Measurements from ENCODE around the gene NCOA3. TPM values are rescaled to one million over a fixed set of nuclear protein-coding genes. Genes with fewer than 3 reads are reported as not detected.

NCOA3 gene
- total RNA-seq, 2 experiments from 2014 or later, result 59.9 to 65.4 TPM

DNA sequence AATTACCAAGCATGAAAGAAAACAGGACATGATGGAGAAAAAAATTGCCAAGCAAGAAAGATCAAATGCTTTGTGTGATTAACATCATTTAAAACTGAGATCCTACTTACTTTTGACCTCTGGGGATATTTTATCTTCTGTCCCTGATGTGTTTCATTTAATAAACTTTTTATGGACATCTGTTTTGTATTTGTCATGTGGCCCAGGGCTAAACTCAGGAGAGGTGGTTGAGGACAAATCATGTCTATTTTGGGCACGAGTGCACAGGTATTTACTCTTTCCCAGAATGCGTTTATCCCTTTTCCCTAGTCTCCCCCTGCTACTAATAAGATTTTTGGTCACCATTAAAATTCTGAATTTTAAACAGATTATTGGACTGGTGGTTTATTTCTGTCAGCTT, 128.2 kb downstream of the NCOA3 start:
- no peaks in the 10 kb centered on the region for H3K4me1 Mint-ChIP-seq (ENCODE audit: low read depth)
- no peak overlapping the region for H3K4me3 ChIP-seq (ENCODE audit: low read length)
- TF ChIP-seq, protein P1, sequence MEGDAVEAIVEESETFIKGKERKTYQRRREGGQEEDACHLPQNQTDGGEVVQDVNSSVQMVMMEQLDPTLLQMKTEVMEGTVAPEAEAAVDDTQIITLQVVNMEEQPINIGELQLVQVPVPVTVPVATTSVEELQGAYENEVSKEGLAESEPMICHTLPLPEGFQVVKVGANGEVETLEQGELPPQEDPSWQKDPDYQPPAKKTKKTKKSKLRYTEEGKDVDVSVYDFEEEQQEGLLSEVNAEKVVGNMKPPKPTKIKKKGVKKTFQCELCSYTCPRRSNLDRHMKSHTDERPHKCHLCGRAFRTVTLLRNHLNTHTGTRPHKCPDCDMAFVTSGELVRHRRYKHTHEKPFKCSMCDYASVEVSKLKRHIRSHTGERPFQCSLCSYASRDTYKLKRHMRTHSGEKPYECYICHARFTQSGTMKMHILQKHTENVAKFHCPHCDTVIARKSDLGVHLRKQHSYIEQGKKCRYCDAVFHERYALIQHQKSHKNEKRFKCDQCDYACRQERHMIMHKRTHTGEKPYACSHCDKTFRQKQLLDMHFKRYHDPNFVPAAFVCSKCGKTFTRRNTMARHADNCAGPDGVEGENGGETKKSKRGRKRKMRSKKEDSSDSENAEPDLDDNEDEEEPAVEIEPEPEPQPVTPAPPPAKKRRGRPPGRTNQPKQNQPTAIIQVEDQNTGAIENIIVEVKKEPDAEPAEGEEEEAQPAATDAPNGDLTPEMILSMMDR (IDR thresholded peaks at IDR 0.05), result no peak
- ATAC-seq (ENCODE audit: poor library complexity), result no peak
- no peaks in the 10 kb centered on the region for H3K9me3 ChIP-seq (ENCODE audit: control insufficient read depth in 1 of 2, insufficient read depth in 1 of 2, low read length in 2 of 2)
- intact Hi-C loops (cut with DNase I, micrococcal nuclease), result no loop called here
- no peak overlapping the region for H3K27ac Mint-ChIP-seq
- no peaks in the 10 kb centered on the region for H3K4me1 ChIP-seq (ENCODE audit: insufficient read depth, low read length)
- H3K4me3 Mint-ChIP-seq, result no peak overlapping the region
- no peak for DNase-seq
- CTCF ChIA-PET, result interaction anchor here (0.7 kb wide), 1 partner anchor 28 kb away, joined by 4 read pairs; no protein-coding TSS in a partner anchor
- no peaks in the 10 kb centered on the region for H3K27me3 Mint-ChIP-seq
- H3K36me3 ChIP-seq (ENCODE audit: insufficient read depth, low read length), result peaks cover 87% of the 10 kb centered on the region
- H3K9me3 Mint-ChIP-seq, result no peaks in the 10 kb centered on the region
- POLR2A ChIA-PET, result no interaction called here
- no peaks in the 10 kb centered on the region for H3K27me3 ChIP-seq (ENCODE audit: control insufficient read depth in 1 of 2, insufficient read depth in 2 of 2, low read length in 2 of 2)
- peaks cover 90% of the 10 kb centered on the region for H3K36me3 Mint-ChIP-seq (ENCODE audit: low read depth)
- H3K27ac ChIP-seq (ENCODE audit: low read depth in 1 of 2, low read length in 2 of 2), result no peak overlapping the region

DNA sequence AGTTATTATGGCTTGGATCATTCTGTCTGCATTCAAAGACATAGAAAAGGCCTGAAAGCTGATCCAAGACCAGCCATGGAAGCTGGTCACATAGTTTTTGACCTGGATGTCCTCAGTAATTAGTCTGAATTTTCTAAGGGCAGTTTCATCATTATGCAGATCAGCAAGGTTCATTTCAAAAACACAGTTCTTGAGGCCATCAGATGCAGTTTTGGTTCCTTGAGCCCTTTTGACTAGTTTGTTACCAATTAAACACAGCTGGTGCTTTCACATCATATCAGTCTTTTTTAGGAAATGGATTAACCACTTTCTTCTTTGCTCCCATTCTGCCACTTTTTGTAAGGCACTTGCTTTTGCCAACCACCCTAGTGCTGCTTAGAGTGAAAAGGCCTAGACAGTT, 129.4 kb downstream of the NCOA3 start:
- no peaks in the 10 kb centered on the region for H3K27me3 ChIP-seq (ENCODE audit: control insufficient read depth in 1 of 2, insufficient read depth in 2 of 2, low read length in 2 of 2)
- no peaks in the 10 kb centered on the region for H3K4me1 ChIP-seq (ENCODE audit: insufficient read depth, low read length)
- Mint-ChIP-seq H3K4me3 (no peak overlapping the region), H3K4me1 (ENCODE audit: low read depth) (no peaks in the 10 kb centered on the region), H3K27ac (peak overlapping the region; percentile 42), H3K36me3 (ENCODE audit: low read depth) (peaks cover 89% of the 10 kb centered on the region), H3K27me3 (no peaks in the 10 kb centered on the region), H3K9me3 (no peaks in the 10 kb centered on the region)
- POLR2A ChIA-PET, result no interaction called here
- TF ChIP-seq, protein P1 (IDR thresholded peaks at IDR 0.05), result no peak
- no peaks in the 10 kb centered on the region for H3K9me3 ChIP-seq (ENCODE audit: control insufficient read depth in 1 of 2, insufficient read depth in 1 of 2, low read length in 2 of 2)
- peaks cover 88% of the 10 kb centered on the region for H3K36me3 ChIP-seq (ENCODE audit: insufficient read depth, low read length)
- no peak for DNase-seq
- no peak for ATAC-seq (ENCODE audit: poor library complexity)
- CTCF ChIA-PET, result interaction anchor here (1.7 kb wide), 1 partner anchor 10 kb away, joined by 4 read pairs; no protein-coding TSS in a partner anchor
- H3K4me3 ChIP-seq (ENCODE audit: low read length), result no peak overlapping the region
- no peak overlapping the region for H3K27ac ChIP-seq (ENCODE audit: low read depth in 1 of 2, low read length in 2 of 2)
- intact Hi-C loops (cut with DNase I, micrococcal nuclease), result no loop called here

DNA sequence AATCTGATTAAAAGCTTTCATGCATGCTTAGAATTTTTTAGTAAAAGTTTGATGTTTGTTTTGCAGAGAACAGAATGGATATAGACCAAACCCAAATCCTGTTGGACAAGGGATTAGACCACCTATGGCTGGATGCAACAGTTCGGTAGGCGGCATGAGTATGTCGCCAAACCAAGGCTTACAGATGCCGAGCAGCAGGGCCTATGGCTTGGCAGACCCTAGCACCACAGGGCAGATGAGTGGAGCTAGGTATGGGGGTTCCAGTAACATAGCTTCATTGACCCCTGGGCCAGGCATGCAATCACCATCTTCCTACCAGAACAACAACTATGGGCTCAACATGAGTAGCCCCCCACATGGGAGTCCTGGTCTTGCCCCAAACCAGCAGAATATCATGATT, 133.6 kb downstream of the NCOA3 start:
- no peak overlapping the region for H3K4me3 ChIP-seq (ENCODE audit: low read length)
- peaks cover 87% of the 10 kb centered on the region for H3K36me3 ChIP-seq (ENCODE audit: insufficient read depth, low read length)
- no peak overlapping the region for H3K27ac ChIP-seq (ENCODE audit: low read depth in 1 of 2, low read length in 2 of 2)
- ChIA-PET POLR2A (no interaction called here), CTCF (interaction anchor here (0.7 kb wide), 1 partner anchor 42 kb away, joined by 3 read pairs; no protein-coding TSS in a partner anchor)
- intact Hi-C loops (cut with DNase I, micrococcal nuclease), result no loop called here
- no peak overlapping the region for H3K27ac Mint-ChIP-seq
- DNase-seq (no peak), ATAC-seq (ENCODE audit: poor library complexity) (no peak)
- H3K4me3 Mint-ChIP-seq, result no peak overlapping the region
- TF ChIP-seq, protein P1 (IDR thresholded peaks at IDR 0.05), result no peak
- no peaks in the 10 kb centered on the region for H3K27me3 Mint-ChIP-seq
- no peaks in the 10 kb centered on the region for H3K9me3 Mint-ChIP-seq
- H3K4me1 Mint-ChIP-seq (ENCODE audit: low read depth), result no peaks in the 10 kb centered on the region
- H3K27me3 ChIP-seq (ENCODE audit: control insufficient read depth in 1 of 2, insufficient read depth in 2 of 2, low read length in 2 of 2), result no peaks in the 10 kb centered on the region
- no peaks in the 10 kb centered on the region for H3K4me1 ChIP-seq (ENCODE audit: insufficient read depth, low read length)
- no peaks in the 10 kb centered on the region for H3K9me3 ChIP-seq (ENCODE audit: control insufficient read depth in 1 of 2, insufficient read depth in 1 of 2, low read length in 2 of 2)
- H3K36me3 Mint-ChIP-seq (ENCODE audit: low read depth), result peaks cover 92% of the 10 kb centered on the region

Data from CD4-positive, alpha-beta T cell (primary cell).